ENCODE measurements around the gene UQCR10. TPM values are rescaled to one million over a fixed set of nuclear protein-coding genes. Genes with fewer than 3 reads are reported as not detected.

The UQCR10 gene
- total RNA-seq, 1 donor from 2014 or later, result 48.7 TPM

DNA sequence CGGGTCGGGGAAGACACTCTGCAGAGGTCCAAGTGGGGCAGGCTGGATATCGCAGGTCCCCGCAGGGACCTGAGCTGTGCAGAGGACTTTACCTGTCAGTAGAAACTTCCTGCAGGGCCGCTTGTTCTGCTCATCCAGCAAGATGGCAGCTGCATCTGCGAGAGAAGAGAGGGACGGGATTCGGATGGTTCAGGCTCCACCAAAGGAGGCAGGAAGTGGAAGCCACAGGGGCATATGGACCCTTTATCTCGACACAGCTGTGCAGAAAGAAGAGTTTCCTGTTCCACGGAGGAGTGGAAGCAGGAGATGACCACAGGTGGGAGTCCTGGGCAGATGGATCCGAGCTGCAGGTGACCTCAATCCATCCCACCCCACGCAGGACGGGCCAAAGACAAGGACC lies 24.8 kb upstream of the UQCR10 start:
- H3K79me2 ChIP-seq (ENCODE audit: low read depth), result no peaks in the 10 kb centered on the region
- H3K9me3 ChIP-seq (ENCODE audit: low read depth), result no peaks in the 10 kb centered on the region
- Mint-ChIP-seq H3K4me3 (no peak overlapping the region), H3K27me3 (ENCODE audit: insufficient read depth, low read depth) (peaks cover 3% of the 10 kb centered on the region), H3K27ac (no peak overlapping the region), H3K4me1 (no peaks in the 10 kb centered on the region), H3K9me3 (no peaks in the 10 kb centered on the region), H3K36me3 (peaks cover 6% of the 10 kb centered on the region)
- no peak overlapping the region for H2AFZ ChIP-seq (replicated peaks)
- no peak overlapping the region for H3K27ac ChIP-seq
- no peaks in the 10 kb centered on the region for H3F3A ChIP-seq (ENCODE audit: low read depth)
- no peak for DNase-seq (ENCODE audit: low spot score)
- no peaks in the 10 kb centered on the region for H4K20me1 ChIP-seq (ENCODE audit: low read depth)
- no peaks in the 10 kb centered on the region for H3K27me3 ChIP-seq
- TF ChIP-seq EZH2phosphoT487 (IDR thresholded peaks at IDR 0.05) (no peak), EZH2 (IDR thresholded peaks at IDR 0.05) (no peak), CTCF (IDR thresholded peaks at IDR 0.05) (no peak)
- H3K4me3 ChIP-seq, result no peak overlapping the region
- H3K36me3 ChIP-seq, result no peaks in the 10 kb centered on the region
- no peak overlapping the region for H3K9ac ChIP-seq
- no peaks in the 10 kb centered on the region for H3K4me1 ChIP-seq
- no peak overlapping the region for H3K4me2 ChIP-seq

GRCh38 chr22:29744902-29745301 lies 22.3 kb upstream of the UQCR10 start:
- Histone ChIP-seq H3K9ac (no peak overlapping the region), H3K4me1 (no peaks in the 10 kb centered on the region), H3K27ac (no peak overlapping the region), H3K4me3 (no peak overlapping the region), H4K20me1 (ENCODE audit: low read depth) (no peaks in the 10 kb centered on the region), H3K4me2 (no peak overlapping the region), H3F3A (ENCODE audit: low read depth) (no peaks in the 10 kb centered on the region), H2AFZ (replicated peaks) (no peak overlapping the region), H3K9me3 (ENCODE audit: low read depth) (no peaks in the 10 kb centered on the region), H3K27me3 (no peaks in the 10 kb centered on the region), H3K36me3 (no peaks in the 10 kb centered on the region), H3K79me2 (ENCODE audit: low read depth) (no peaks in the 10 kb centered on the region)
- peaks cover 14% of the 10 kb centered on the region for H3K36me3 Mint-ChIP-seq
- peaks cover 5% of the 10 kb centered on the region for H3K27me3 Mint-ChIP-seq (ENCODE audit: insufficient read depth, low read depth)
- no peaks in the 10 kb centered on the region for H3K4me1 Mint-ChIP-seq
- H3K9me3 Mint-ChIP-seq, result no peaks in the 10 kb centered on the region
- DNase-seq (ENCODE audit: low spot score), result no peak
- no peak overlapping the region for H3K4me3 Mint-ChIP-seq
- no peak for TF ChIP-seq EZH2 (IDR thresholded peaks at IDR 0.05)
- TF ChIP-seq CTCF (IDR thresholded peaks at IDR 0.05), result no peak
- TF ChIP-seq EZH2phosphoT487 (IDR thresholded peaks at IDR 0.05), result no peak
- H3K27ac Mint-ChIP-seq, result peak overlapping the region; percentile 15

GRCh38 chr22:29747832-29748231 lies 19.3 kb upstream of the UQCR10 start:
- Histone ChIP-seq H4K20me1 (ENCODE audit: low read depth) (peaks cover 7% of the 10 kb centered on the region), H3K36me3 (no peaks in the 10 kb centered on the region), H3K4me1 (no peaks in the 10 kb centered on the region), H3K9me3 (ENCODE audit: low read depth) (no peaks in the 10 kb centered on the region), H3K79me2 (ENCODE audit: low read depth) (no peaks in the 10 kb centered on the region), H3K4me3 (no peak overlapping the region), H3K27ac (no peak overlapping the region), H3K4me2 (no peak overlapping the region), H3K27me3 (no peaks in the 10 kb centered on the region), H3F3A (ENCODE audit: low read depth) (no peaks in the 10 kb centered on the region), H3K9ac (no peak overlapping the region), H2AFZ (replicated peaks) (no peak overlapping the region)
- DNase-seq (ENCODE audit: low spot score), result no peak
- H3K9me3 Mint-ChIP-seq, result no peaks in the 10 kb centered on the region
- H3K4me3 Mint-ChIP-seq, result peak overlapping the region; percentile 28
- H3K36me3 Mint-ChIP-seq, result peaks cover 12% of the 10 kb centered on the region
- H3K27me3 Mint-ChIP-seq (ENCODE audit: insufficient read depth, low read depth), result peaks cover 4% of the 10 kb centered on the region
- no peak overlapping the region for H3K27ac Mint-ChIP-seq
- TF ChIP-seq CTCF (IDR thresholded peaks at IDR 0.05), result no peak
- no peak for TF ChIP-seq EZH2phosphoT487 (IDR thresholded peaks at IDR 0.05)
- no peak for TF ChIP-seq EZH2 (IDR thresholded peaks at IDR 0.05)
- H3K4me1 Mint-ChIP-seq, result no peaks in the 10 kb centered on the region

Data from neural progenitor cell (in vitro differentiated cells).